ENCODE measurements around the gene SIDT2.

- TF ChIP-seq PPARA (CRISPR knock-in tag; IDR thresholded peaks at IDR 0.05; ENCODE audit: borderline replicate concordance) (no peak), ZFP30 (CRISPR knock-in tag; IDR thresholded peaks at IDR 0.05) (no peak)
Observed at GRCh38 chr11:117220568-117220967, 42.0 kb downstream of the SIDT2 start.

Measured in SK-N-SH treated with all-trans-retinoic acid at 6 μM for 48 hours (cell line).